Measurements from ENCODE around the gene EFCAB13. TPM values are rescaled to one million over a fixed set of nuclear protein-coding genes. Genes with fewer than 3 reads are reported as not detected.

Gene EFCAB13
- total RNA-seq, 1 donor from 2014 or later = 5.2 TPM

DNA sequence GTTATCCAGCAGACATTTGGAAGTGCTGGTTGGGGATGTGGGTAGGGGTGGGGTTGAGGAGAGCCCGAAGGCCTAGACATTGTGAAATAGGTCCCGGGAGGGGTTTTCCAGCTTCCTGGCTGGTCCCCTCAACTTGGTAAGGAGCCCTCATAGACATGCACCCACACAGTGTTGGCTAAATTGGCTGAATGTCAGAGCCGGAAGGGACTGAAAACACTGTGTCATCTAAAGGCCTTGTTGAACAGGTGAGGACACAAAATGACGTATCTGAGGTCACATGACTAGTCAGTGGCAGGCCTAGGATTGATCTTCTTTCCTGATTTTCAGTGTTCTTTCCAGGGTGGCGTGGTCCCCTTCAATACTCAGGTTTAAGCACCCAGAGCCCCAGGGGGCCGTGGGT, 42.5 kb upstream of the EFCAB13 start:
- Mint-ChIP-seq H3K27me3 (peaks cover 2% of the 10 kb centered on the region), H3K27ac (no peak overlapping the region), H3K4me3 (ENCODE audit: low read depth) (no peak overlapping the region), H3K9me3 (ENCODE audit: low read depth) (no peaks in the 10 kb centered on the region), H3K36me3 (ENCODE audit: insufficient read depth) (no peaks in the 10 kb centered on the region), H3K4me1 (ENCODE audit: low read depth) (peaks cover 6% of the 10 kb centered on the region)
- TF ChIP-seq, protein P1, sequence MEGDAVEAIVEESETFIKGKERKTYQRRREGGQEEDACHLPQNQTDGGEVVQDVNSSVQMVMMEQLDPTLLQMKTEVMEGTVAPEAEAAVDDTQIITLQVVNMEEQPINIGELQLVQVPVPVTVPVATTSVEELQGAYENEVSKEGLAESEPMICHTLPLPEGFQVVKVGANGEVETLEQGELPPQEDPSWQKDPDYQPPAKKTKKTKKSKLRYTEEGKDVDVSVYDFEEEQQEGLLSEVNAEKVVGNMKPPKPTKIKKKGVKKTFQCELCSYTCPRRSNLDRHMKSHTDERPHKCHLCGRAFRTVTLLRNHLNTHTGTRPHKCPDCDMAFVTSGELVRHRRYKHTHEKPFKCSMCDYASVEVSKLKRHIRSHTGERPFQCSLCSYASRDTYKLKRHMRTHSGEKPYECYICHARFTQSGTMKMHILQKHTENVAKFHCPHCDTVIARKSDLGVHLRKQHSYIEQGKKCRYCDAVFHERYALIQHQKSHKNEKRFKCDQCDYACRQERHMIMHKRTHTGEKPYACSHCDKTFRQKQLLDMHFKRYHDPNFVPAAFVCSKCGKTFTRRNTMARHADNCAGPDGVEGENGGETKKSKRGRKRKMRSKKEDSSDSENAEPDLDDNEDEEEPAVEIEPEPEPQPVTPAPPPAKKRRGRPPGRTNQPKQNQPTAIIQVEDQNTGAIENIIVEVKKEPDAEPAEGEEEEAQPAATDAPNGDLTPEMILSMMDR (IDR thresholded peaks at IDR 0.05; ENCODE audit: unreplicated experiment) = no peak
- no peak for DNase-seq (ENCODE audit: low spot score, unreplicated experiment)

DNA sequence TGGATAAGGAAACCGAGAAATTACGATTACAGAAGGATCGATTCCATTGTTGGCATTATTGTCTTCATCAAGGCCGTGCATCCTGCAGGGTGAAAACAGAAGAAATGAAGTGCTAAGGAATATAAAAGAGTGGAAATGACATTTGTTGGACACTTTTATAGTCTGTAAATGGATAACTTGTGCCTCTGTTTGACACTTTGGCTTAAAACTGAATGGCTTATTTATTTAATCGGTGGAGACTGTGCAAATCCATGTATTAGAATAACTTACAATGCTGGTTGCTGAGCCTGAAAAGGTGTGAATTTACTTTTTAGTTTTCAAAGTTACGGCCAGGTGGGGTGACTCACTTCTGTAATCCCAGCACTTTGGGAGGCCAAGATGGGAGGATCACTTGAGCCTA, 38.8 kb upstream of the EFCAB13 start:
- H3K36me3 Mint-ChIP-seq (ENCODE audit: insufficient read depth) = no peaks in the 10 kb centered on the region
- peaks cover 2% of the 10 kb centered on the region for H3K27me3 Mint-ChIP-seq
- H3K4me1 Mint-ChIP-seq (ENCODE audit: low read depth) = no peaks in the 10 kb centered on the region
- H3K27ac Mint-ChIP-seq = no peak overlapping the region
- DNase-seq (ENCODE audit: low spot score, unreplicated experiment) = no peak
- H3K4me3 Mint-ChIP-seq (ENCODE audit: low read depth) = no peak overlapping the region
- no peaks in the 10 kb centered on the region for H3K9me3 Mint-ChIP-seq (ENCODE audit: low read depth)
- TF ChIP-seq, protein P1 (IDR thresholded peaks at IDR 0.05; ENCODE audit: unreplicated experiment) = no peak

DNA sequence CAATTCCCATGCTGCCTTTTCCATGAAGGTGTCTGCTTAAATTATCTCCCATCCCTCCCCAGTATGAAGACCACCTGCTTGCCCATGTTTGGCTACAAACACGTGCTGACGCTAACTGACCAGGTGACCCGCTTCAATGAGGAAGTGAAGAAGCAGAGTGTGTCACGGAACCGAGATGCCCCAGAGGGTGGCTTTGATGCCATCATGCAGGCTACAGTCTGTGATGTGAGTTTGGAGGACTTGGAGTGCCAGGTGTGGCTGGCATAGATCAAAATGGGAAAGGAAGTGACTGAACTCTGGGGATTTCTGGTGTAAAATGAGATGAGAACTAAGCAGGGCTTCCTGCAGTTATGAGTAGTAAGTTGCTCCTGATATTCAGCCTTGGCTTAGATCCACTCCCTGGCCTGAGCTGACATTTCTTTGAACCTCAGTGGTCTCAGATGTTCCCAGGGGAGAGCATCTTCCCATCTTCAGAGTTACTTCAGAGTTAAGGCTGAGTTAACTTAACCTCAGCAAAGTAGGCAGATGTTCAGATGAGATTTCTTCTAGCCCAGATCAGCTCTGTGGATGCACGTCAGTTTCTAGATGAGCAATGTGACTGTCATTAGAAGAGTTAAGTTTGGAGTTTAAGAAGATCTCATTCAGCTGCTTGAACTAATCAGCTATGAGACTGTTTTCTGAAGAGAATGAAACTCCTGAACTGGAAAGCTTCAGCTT, 37.4 kb upstream of the EFCAB13 start:
- Mint-ChIP-seq H3K36me3 (ENCODE audit: insufficient read depth) (no peaks in the 10 kb centered on the region), H3K4me1 (ENCODE audit: low read depth) (peaks cover under 1% of the 10 kb centered on the region), H3K4me3 (ENCODE audit: low read depth) (no peak overlapping the region), H3K27me3 (peaks cover 5% of the 10 kb centered on the region), H3K9me3 (ENCODE audit: low read depth) (no peaks in the 10 kb centered on the region), H3K27ac (no peak overlapping the region)
- TF ChIP-seq, protein P1 (IDR thresholded peaks at IDR 0.05; ENCODE audit: unreplicated experiment) = no peak
- DNase-seq (ENCODE audit: low spot score, unreplicated experiment) = no peak

DNA sequence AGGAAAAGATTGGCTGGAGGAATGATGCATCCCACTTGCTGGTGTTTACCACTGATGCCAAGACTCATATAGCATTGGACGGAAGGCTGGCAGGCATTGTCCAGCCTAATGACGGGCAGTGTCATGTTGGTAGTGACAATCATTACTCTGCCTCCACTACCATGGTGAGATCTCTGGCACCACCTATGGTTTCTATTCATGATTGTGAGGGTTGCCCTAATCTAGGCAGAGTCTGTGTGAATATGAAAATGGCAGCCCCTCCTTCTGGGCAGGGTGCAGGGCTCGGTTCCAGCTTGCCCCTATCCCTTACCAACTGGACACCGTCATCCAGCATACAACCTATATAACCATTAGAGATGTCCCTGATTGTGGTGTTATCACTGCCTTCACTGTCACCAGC, 36.7 kb upstream of the EFCAB13 start:
- TF ChIP-seq, protein P1 (IDR thresholded peaks at IDR 0.05; ENCODE audit: unreplicated experiment) = no peak
- H3K27me3 Mint-ChIP-seq = peaks cover 5% of the 10 kb centered on the region
- DNase-seq (ENCODE audit: low spot score, unreplicated experiment) = no peak
- no peak overlapping the region for H3K4me3 Mint-ChIP-seq (ENCODE audit: low read depth)
- peaks cover 2% of the 10 kb centered on the region for H3K4me1 Mint-ChIP-seq (ENCODE audit: low read depth)
- H3K9me3 Mint-ChIP-seq (ENCODE audit: low read depth) = no peaks in the 10 kb centered on the region
- no peak overlapping the region for H3K27ac Mint-ChIP-seq
- no peaks in the 10 kb centered on the region for H3K36me3 Mint-ChIP-seq (ENCODE audit: insufficient read depth)

DNA sequence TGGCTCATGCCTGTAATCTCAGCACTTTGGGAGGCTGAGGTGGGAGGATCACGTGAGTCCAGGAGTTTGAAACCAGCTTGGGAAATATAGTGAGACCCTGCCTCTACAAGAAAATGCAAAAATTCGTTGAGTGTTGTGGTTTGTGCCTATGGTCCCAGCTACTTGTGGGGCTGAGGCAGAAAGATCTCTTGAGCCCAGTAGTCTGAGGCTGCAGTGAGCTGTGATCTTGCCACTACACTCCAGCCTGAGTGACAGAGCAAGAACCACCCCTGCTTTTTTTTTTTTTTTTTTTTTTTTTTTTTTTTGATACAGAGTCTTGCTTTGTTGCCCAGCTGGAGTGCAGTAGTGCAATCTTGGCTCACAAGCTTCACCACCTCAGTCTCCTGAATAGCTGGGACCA, 36.1 kb upstream of the EFCAB13 start:
- TF ChIP-seq, protein P1 (IDR thresholded peaks at IDR 0.05; ENCODE audit: unreplicated experiment) = no peak
- Mint-ChIP-seq H3K27ac (no peak overlapping the region), H3K36me3 (ENCODE audit: insufficient read depth) (no peaks in the 10 kb centered on the region), H3K27me3 (peaks cover 5% of the 10 kb centered on the region), H3K9me3 (ENCODE audit: low read depth) (no peaks in the 10 kb centered on the region), H3K4me1 (ENCODE audit: low read depth) (peaks cover 2% of the 10 kb centered on the region), H3K4me3 (ENCODE audit: low read depth) (no peak overlapping the region)
- DNase-seq (ENCODE audit: low spot score, unreplicated experiment) = no peak

Measured in progenitor cell of endocrine pancreas (in vitro differentiated cells).